ENCODE results near the gene C11orf86. TPM values are rescaled to one million over a fixed set of nuclear protein-coding genes. Genes with fewer than 3 reads are reported as not detected.
A peak's percentile ranks its signal among the peaks of the same experiment; 100 is the strongest.

Gene C11orf86
- total RNA-seq, 1 donor from 2014 or later: not detected

DNA sequence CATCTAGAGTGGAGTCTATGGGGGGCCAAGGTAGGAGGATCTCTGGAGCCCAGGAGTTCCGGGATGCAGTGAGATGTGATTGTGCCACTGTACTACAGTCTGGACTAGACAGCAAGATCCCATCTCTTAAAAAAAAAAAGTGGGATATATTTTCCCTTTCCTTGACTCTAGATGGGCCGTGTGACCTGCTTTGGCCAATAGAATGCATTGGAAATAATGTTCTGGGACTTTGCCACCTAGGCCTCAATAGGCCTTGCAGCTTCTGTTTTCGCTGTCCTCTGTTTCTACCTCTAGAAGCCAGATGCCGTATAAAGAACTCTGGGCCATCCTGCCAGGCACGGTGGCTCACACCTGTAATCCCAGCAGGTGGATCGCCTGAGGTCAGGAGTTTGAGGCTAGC lies 3.6 kb downstream of the C11orf86 start:
- no peak overlapping the region for H3K27ac ChIP-seq
- H3K36me3 ChIP-seq: no peaks in the 10 kb centered on the region
- H3K4me1 ChIP-seq: peaks cover 0 to 10% of the 10 kb centered on the region in 2 donors
- no peak for DNase-seq (ENCODE audit: low spot score in 2 of 2)
- H3K27me3 ChIP-seq: no peaks in the 10 kb centered on the region
- H3K9me3 ChIP-seq: peaks cover 0 to 10% of the 10 kb centered on the region in 2 donors
- intact Hi-C loops (cut with DNase I): no loop called here
- TF ChIP-seq CTCF (IDR thresholded peaks at IDR 0.05): no peak
- no peak overlapping the region for H3K4me3 ChIP-seq

GRCh38 chr11:66979336-66979980 lies 4.4 kb downstream of the C11orf86 start:
- no peaks in the 10 kb centered on the region for H3K27me3 ChIP-seq
- H3K36me3 ChIP-seq: no peaks in the 10 kb centered on the region
- DNase-seq (ENCODE audit: low spot score in 2 of 2): no peak
- peaks cover 0 to 10% of the 10 kb centered on the region in 2 donors for H3K9me3 ChIP-seq
- no peak overlapping the region for H3K4me3 ChIP-seq
- intact Hi-C loops (cut with DNase I): no loop called here
- TF ChIP-seq CTCF (IDR thresholded peaks at IDR 0.05): no peak
- H3K4me1 ChIP-seq: peaks cover 0 to 10% of the 10 kb centered on the region in 2 donors
- H3K27ac ChIP-seq: no peak overlapping the region

DNA sequence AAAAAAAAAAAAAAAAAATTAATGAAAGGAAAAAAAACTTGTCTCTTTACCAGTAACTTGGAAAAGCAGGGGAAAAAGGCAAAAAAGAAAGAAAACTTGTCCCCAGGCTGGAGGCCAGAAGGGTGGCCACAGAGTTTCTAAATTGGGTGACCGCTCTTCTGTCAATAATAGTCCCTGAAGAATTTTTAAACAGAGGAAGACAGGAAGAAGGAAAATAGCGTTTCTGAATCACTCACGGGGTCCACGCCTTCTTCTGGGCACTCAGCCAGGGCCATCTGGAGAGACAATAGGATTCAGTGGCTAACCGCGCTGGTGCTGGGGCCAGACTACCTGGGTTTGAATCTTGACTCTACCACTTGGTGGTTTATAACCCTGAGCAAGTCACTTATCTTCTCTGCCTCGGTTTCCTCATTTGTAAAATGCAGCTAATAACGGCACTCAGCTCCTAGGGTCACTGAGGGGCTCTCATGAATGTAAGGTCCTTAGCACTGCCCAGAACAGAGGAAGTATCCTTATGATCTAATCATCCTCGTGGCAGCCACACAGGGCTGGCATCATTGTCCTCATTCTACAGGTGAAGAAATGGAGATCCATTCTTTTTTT lies 7.0 kb downstream of the C11orf86 start:
- H3K9me3 ChIP-seq: peaks cover 0 to 10% of the 10 kb centered on the region in 2 donors
- no peak for TF ChIP-seq CTCF (IDR thresholded peaks at IDR 0.05)
- H3K4me3 ChIP-seq: no peak overlapping the region
- H3K27me3 ChIP-seq: no peaks in the 10 kb centered on the region
- peak; percentile 43 to 91 for DNase-seq (ENCODE audit: low spot score in 2 of 2)
- H3K36me3 ChIP-seq: no peaks in the 10 kb centered on the region
- peak overlapping the region; percentile 15 to 29 for H3K27ac ChIP-seq
- intact Hi-C loops (cut with DNase I): no loop called here
- H3K4me1 ChIP-seq: peaks cover 6 to 20% of the 10 kb centered on the region in 2 donors

- Histone ChIP-seq H3K27me3 (no peaks in the 10 kb centered on the region), H3K4me1 (peaks cover 6 to 20% of the 10 kb centered on the region in 2 donors), H3K27ac (no peak overlapping the region), H3K4me3 (no peak overlapping the region), H3K36me3 (no peaks in the 10 kb centered on the region), H3K9me3 (peaks cover 0 to 10% of the 10 kb centered on the region in 2 donors)
- TF ChIP-seq CTCF (IDR thresholded peaks at IDR 0.05): no peak
- DNase-seq (ENCODE audit: low spot score in 2 of 2): no peak
- intact Hi-C loops (cut with DNase I): no loop called here
Observed at GRCh38 chr11:66983275-66983924, 8.3 kb downstream of the C11orf86 start.

DNA sequence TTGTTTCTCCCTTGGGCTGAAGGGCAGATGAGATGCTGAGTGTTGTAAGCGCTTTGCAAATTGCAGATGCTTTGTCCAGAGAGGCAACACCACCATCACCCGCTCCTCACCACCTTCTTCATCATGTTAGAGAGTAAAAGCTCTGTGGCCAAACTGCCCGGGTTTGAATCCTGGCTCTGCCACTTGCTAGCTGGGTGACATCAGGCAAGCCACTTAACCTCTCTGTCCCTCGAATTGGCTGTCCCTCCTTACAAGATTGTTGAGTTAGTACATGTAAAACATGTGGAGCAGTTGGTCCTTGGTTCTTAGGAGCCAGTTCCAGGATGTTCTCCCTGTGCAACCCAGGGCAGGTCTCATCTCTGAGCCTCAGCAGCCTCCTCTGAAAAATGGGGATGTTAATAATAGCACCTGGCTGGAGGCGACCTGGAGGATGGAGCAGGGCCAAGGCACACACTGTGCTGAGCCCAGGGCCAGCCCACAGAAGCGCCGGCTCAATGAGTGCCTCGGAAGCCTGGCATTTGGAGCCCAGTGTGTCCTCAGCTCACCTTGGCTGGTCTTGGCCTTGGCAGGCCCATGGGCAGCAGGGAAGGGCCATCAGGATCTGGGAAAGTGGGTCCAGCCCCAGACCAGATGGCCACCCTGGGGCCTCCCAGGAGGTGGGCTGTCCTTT lies 10.5 kb downstream of the C11orf86 start:
- intact Hi-C loops (cut with DNase I): no loop called here
- no peak for TF ChIP-seq CTCF (IDR thresholded peaks at IDR 0.05)
- DNase-seq (ENCODE audit: low spot score in 2 of 2): no peak
- no peaks in the 10 kb centered on the region for H3K27me3 ChIP-seq
- H3K27ac ChIP-seq: no peak overlapping the region
- no peak overlapping the region for H3K4me3 ChIP-seq
- H3K9me3 ChIP-seq: no peaks in the 10 kb centered on the region
- H3K4me1 ChIP-seq: peaks cover 6 to 20% of the 10 kb centered on the region in 2 donors
- H3K36me3 ChIP-seq: no peaks in the 10 kb centered on the region
